CD8-positive, alpha-beta memory T cell (primary cell): ENCODE results near the gene AFF1. TPM values are rescaled to one million over a fixed set of nuclear protein-coding genes. Genes with fewer than 3 reads are reported as not detected.
A peak's percentile ranks its signal among the peaks of the same experiment; 100 is the strongest.

Experiments
- CTCF ChIA-PET: fragments of 350-600 bp; sonication (Branson Sonifier 250); formaldehyde crosslinking; loops from one replicate; lab custom pipeline; 2021; ENCODE audit warnings: antibody characterized with exemption; lab: Charles Lee
- POLR2A ChIA-PET: fragments of 350-600 bp; sonication (Branson Sonifier 250); formaldehyde crosslinking; loops from one replicate; lab custom pipeline; 2021; ENCODE audit warnings: antibody characterized with exemption; lab: Charles Lee
- DNase-seq, 5 donors: peaks; one replicate each; pipeline versions ENCODE4 v3.0.0 to v3.0.0-alpha.2; 2020 to 2022; ENCODE audit warnings: mixed read lengths in 1 of 5
- H3K27ac ChIP-seq: one replicate; pipeline ENCODE4 v1.7.0; 2013; ENCODE audit warnings: low read depth, mild to moderate bottlenecking, low read length, moderate library complexity
- H3K27me3 ChIP-seq: 2 replicates; pipeline ENCODE4 v1.7.0; 2013; ENCODE audit warnings: low read length, mild to moderate bottlenecking; ENCODE audit not compliant: insufficient read depth, poor library complexity, severe bottlenecking
- H3K36me3 ChIP-seq: 2 replicates; pipeline ENCODE4 v1.7.0; 2013; ENCODE audit warnings: mild to moderate bottlenecking, low read length, moderate library complexity; ENCODE audit not compliant: insufficient read depth
- H3K4me1 ChIP-seq: 2 replicates; pipeline ENCODE4 v1.7.0; 2013; ENCODE audit warnings: mild to moderate bottlenecking, low read length, moderate library complexity; ENCODE audit not compliant: insufficient read depth
- H3K4me3 ChIP-seq: 2 replicates; pipeline ENCODE4 v1.7.0; 2013; ENCODE audit warnings: mild to moderate bottlenecking, low read length
- H3K9me3 ChIP-seq: 2 replicates; pipeline ENCODE4 v1.7.0; 2013; ENCODE audit warnings: mild to moderate bottlenecking, low read length
- H3K27ac Mint-ChIP-seq, 8 donors: one replicate each; pipeline ENCODE4 v1.8.0; 2020 to 2021; ENCODE audit warnings: mixed read lengths in 8 of 8, mild to moderate bottlenecking in 6 of 8, inconsistent platforms in 3 of 8, moderate library complexity in 3 of 8
- H3K27me3 Mint-ChIP-seq, 2 donors: one replicate each; pipeline ENCODE4 v1.8.0; 2020 to 2021; ENCODE audit warnings: mixed read lengths in 2 of 2, mild to moderate bottlenecking in 1 of 2, moderate library complexity in 1 of 2
- H3K36me3 Mint-ChIP-seq, 3 donors: one replicate each; pipeline ENCODE4 v1.8.0; 2020 to 2021; ENCODE audit warnings: mixed read lengths in 3 of 3, inconsistent platforms in 1 of 3, mild to moderate bottlenecking in 1 of 3
- H3K4me1 Mint-ChIP-seq, 3 donors: one replicate each; pipeline ENCODE4 v1.8.0; 2020 to 2021; ENCODE audit warnings: mixed read lengths in 3 of 3, inconsistent platforms in 1 of 3, mild to moderate bottlenecking in 1 of 3
- H3K4me3 Mint-ChIP-seq, 7 donors: one replicate each; pipeline ENCODE4 v1.8.0; 2020 to 2021; ENCODE audit warnings: mixed read lengths in 7 of 7, mild to moderate bottlenecking in 6 of 7, moderate library complexity in 4 of 7, inconsistent platforms in 2 of 7
- H3K9me3 Mint-ChIP-seq, 5 donors: one replicate each; pipeline ENCODE4 v1.8.0; 2020 to 2022; ENCODE audit warnings: mixed read lengths in 5 of 5, mild to moderate bottlenecking in 3 of 5, moderate library complexity in 2 of 5, inconsistent platforms in 1 of 5
- polyA plus RNA-seq: library from polyadenylated mRNA; unstranded; fragments of 300-500 nt; fragmentation: Illumina TruSeq; gene quantifications from one replicate; pipeline ENCODE4 v1.2.3, GENCODE V29; 2021
- total RNA-seq, 2 experiments: library from RNA; stranded (reverse); gene quantifications; one replicate each; pipeline ENCODE4 v1.2.3, GENCODE V29; 2021

AFF1 gene
- total and polyA plus RNA-seq, 3 experiments from 2014 or later, result 20.9 to 32.9 (median 29.7) TPM

DNA sequence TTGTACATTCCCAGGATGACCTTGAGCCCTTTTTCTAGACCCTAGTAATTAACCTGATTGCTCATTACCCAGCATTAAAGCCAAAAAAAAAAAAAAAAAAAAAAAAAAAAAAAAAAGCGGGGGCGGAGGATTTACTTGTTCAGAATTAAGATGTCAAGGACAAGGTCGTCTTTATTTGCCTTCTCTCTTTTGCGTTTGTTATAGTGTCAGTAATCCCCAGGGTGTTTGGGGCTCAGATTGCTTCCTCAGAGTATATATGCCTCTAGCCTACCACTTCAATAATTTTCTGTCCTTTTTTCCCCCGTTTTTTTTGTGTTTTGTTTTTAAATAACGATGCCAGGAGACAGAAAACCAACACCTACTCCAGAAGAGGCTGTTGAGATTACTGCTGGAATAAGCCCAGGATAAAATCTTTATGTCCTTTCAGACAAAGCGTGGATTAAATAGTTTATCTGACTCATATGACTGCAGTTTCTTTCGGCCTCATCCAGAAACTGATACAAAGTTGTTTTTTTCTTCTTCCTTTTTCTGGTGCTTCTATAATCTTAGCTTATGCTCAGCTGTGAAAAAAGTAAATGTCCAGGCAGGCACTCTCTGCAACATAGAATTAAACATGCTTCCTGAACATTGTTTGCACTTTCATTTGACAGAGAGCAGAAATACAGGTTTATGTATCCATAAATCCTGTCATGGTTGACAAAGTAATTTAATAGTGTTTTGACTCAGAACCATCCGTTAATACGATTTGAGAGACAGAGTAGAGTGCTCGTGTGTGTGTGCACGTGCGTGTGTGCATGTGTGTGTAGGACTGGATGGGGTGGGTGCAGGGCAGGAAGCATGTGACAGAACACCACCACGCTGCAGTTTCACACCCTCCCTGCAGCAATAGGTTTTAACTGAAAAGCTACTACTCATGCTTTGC, 138.6 kb downstream of the AFF1 start:
- POLR2A ChIA-PET, result interaction anchor here (1.0 to 1.3 kb wide), 3 partner anchors 17 to 139 kb away, joined by 3 to 4 read pairs (median 3); partner anchors contain the start of gene AFF1
- H3K27ac ChIP-seq, result no peak overlapping the region
- DNase-seq, result peak; percentile 11 to 70 (median 40)
- Mint-ChIP-seq H3K27me3 (no peaks in the 10 kb centered on the region), H3K36me3 (peaks cover 0 to 3% (median 2%) of the 10 kb centered on the region in 3 donors), H3K9me3 (no peaks in the 10 kb centered on the region), H3K4me3 (peak overlapping the region; percentile 14 to 80 (median 79)), H3K4me1 (peaks cover 38 to 67% (median 54%) of the 10 kb centered on the region in 3 donors), H3K27ac (peak overlapping the region; percentile 14 to 97 (median 60))
- peak overlapping the region; percentile 42 for H3K4me3 ChIP-seq
- no peaks in the 10 kb centered on the region for H3K9me3 ChIP-seq
- CTCF ChIA-PET, result interaction anchor here (1.9 kb wide), 1 partner anchor 138 kb away, joined by 5 read pairs; the partner anchor contains the start of gene AFF1
- no peaks in the 10 kb centered on the region for H3K27me3 ChIP-seq
- H3K4me1 ChIP-seq, result peaks cover 14% of the 10 kb centered on the region
- no peaks in the 10 kb centered on the region for H3K36me3 ChIP-seq

DNA sequence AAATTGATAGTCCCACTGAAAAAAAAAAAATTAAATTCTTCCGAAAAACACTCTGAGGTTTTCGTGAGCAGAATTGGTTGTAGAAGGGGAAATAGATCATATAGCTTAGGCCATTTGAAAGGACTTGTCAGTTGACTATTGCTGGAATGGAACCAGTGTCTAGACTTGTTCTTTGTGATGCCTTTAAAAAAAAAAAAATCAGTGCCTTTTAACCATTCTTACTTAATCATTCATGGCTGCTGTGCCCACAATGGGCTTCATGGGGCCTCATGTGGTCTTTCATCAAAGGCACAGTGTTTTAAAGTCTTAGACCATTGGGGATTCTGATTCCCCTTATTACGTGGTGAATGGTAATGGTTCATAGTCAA, 139.3 kb downstream of the AFF1 start:
- H3K36me3 Mint-ChIP-seq, result peaks cover 0 to 3% (median 2%) of the 10 kb centered on the region in 3 donors
- H3K9me3 Mint-ChIP-seq, result no peaks in the 10 kb centered on the region
- H3K4me1 ChIP-seq, result peaks cover 14% of the 10 kb centered on the region
- ChIA-PET CTCF (interaction anchor here (1.9 kb wide), 1 partner anchor 139 kb away, joined by 5 read pairs; the partner anchor contains the start of gene AFF1), POLR2A (interaction anchor here (1.0 to 1.3 kb wide), 3 partner anchors 18 to 140 kb away, joined by 3 to 4 read pairs (median 3); partner anchors contain the start of gene AFF1)
- H3K36me3 ChIP-seq, result no peaks in the 10 kb centered on the region
- H3K4me1 Mint-ChIP-seq, result peaks cover 36 to 68% (median 54%) of the 10 kb centered on the region in 3 donors
- H3K4me3 ChIP-seq, result peak overlapping the region; percentile 42
- H3K27me3 Mint-ChIP-seq, result no peaks in the 10 kb centered on the region
- H3K27ac Mint-ChIP-seq, result peak overlapping the region; percentile 14 to 97 (median 60)
- H3K27me3 ChIP-seq, result no peaks in the 10 kb centered on the region
- DNase-seq, result no peak
- H3K4me3 Mint-ChIP-seq, result peak overlapping the region; percentile 14 to 80 (median 79)
- no peaks in the 10 kb centered on the region for H3K9me3 ChIP-seq
- no peak overlapping the region for H3K27ac ChIP-seq

DNA sequence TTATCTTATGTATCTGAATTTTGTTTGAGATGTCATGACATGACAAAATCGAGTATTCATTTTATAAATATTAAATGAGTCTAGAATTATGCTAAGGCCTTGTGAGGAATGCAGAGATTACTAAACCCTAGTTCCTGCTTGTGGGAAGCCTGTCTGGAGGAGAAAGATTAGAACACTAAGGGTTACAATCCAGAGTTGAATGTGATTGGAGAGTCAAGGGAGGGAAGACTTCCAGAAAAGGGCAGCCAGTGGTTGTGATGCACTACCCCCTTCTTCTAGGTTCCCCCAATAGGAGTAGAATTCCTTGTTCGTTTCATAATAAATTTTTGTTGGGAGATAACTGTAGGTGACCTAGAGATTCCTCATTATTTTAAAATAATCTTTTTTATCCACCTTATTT, 141.1 kb downstream of the AFF1 start:
- Mint-ChIP-seq H3K9me3 (no peaks in the 10 kb centered on the region), H3K4me1 (peaks cover 48 to 75% (median 69%) of the 10 kb centered on the region in 3 donors), H3K36me3 (peaks cover 0 to 4% (median 3%) of the 10 kb centered on the region in 3 donors), H3K27me3 (no peaks in the 10 kb centered on the region), H3K4me3 (no peak overlapping the region), H3K27ac (no peak overlapping the region)
- CTCF ChIA-PET, result no interaction called here
- H3K36me3 ChIP-seq, result no peaks in the 10 kb centered on the region
- DNase-seq, result no peak
- no peaks in the 10 kb centered on the region for H3K9me3 ChIP-seq
- H3K4me3 ChIP-seq, result no peak overlapping the region
- no peak overlapping the region for H3K27ac ChIP-seq
- peaks cover 18% of the 10 kb centered on the region for H3K4me1 ChIP-seq
- POLR2A ChIA-PET, result no interaction called here
- no peaks in the 10 kb centered on the region for H3K27me3 ChIP-seq

DNA sequence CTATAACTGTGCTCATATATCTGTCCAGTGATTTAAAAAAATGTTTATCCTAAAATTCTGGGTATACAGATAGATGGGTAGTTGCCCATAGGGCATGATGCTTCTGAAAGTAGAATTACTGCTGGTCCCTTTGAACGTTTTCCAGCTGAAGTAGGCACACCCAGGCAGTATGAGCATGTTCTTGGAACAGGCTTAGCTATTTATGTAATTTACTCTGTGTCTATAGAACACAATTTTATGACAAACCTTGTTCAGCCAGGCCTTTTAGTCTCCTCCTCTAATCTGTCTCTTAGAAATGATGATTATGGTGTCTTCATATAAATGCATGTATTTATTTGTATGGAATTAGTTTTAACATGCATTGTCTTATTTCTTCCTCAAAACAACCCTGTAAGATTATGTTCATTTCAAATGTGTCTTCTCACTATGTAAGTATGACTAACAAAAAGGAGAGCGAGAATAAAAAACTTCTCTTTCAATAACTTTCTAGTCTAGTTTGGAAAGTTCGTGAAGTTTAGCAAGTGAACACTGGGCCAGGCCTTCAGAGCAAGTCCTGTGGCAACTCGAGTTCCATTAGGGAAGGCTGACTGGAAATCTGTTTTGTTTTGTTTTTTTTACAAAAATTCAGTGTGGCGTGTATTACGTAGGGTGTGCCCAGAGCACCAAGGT, 142.0 kb downstream of the AFF1 start:
- Histone ChIP-seq H3K27ac (no peak overlapping the region), H3K36me3 (no peaks in the 10 kb centered on the region), H3K27me3 (no peaks in the 10 kb centered on the region), H3K4me1 (peaks cover 18% of the 10 kb centered on the region), H3K4me3 (no peak overlapping the region), H3K9me3 (no peaks in the 10 kb centered on the region)
- peaks cover 50 to 75% (median 68%) of the 10 kb centered on the region in 3 donors for H3K4me1 Mint-ChIP-seq
- H3K27me3 Mint-ChIP-seq, result no peaks in the 10 kb centered on the region
- ChIA-PET CTCF (no interaction called here), POLR2A (no interaction called here)
- no peaks in the 10 kb centered on the region for H3K9me3 Mint-ChIP-seq
- H3K4me3 Mint-ChIP-seq, result no peak overlapping the region
- H3K27ac Mint-ChIP-seq, result peak overlapping the region in 1 of 8 donors; percentile 35
- no peak for DNase-seq
- H3K36me3 Mint-ChIP-seq, result peaks cover 0 to 4% (median under 1%) of the 10 kb centered on the region in 3 donors

DNA sequence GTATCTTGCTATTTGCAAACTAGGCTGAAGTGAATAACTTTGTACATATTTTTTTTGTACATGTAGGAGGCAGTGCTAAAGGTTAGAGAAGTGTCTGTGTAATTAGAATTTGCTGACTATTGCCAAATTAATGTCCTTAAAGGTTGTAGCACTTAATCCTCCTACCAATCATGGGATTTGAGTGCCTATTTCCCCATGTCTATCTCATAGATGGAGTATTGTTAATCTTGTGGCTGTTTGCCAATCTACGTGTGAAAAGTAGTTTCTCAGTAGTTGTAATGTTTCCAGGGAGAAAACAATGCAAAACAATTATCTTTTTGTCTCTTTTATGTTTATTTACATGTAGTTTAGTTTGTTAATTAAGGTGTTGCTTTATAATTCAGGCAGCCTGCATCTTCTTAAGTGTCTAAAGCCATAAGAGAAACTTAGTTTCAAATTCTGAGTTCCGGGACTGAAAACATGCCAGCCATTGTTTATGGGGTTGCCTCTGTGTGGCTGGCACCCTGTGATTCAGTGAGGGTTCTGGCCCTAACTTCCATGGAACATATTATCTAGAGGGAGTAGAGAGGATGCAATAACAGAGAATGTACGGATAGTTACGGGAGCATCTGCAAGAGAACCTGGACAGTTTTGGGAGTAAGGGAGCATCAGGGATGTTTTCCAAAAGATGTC, 143.2 kb downstream of the AFF1 start:
- no peaks in the 10 kb centered on the region for H3K9me3 Mint-ChIP-seq
- H3K4me3 Mint-ChIP-seq, result no peak overlapping the region
- DNase-seq, result no peak
- H3K4me3 ChIP-seq, result no peak overlapping the region
- POLR2A ChIA-PET, result no interaction called here
- peak overlapping the region in 2 of 8 donors; percentile 1 to 74 for H3K27ac Mint-ChIP-seq
- peaks cover 0 to 4% (median 0%) of the 10 kb centered on the region in 3 donors for H3K36me3 Mint-ChIP-seq
- H3K9me3 ChIP-seq, result no peaks in the 10 kb centered on the region
- peaks cover 46 to 73% (median 70%) of the 10 kb centered on the region in 3 donors for H3K4me1 Mint-ChIP-seq
- H3K27ac ChIP-seq, result no peak overlapping the region
- CTCF ChIA-PET, result no interaction called here
- H3K4me1 ChIP-seq, result peaks cover 17% of the 10 kb centered on the region
- no peaks in the 10 kb centered on the region for H3K36me3 ChIP-seq
- H3K27me3 Mint-ChIP-seq, result no peaks in the 10 kb centered on the region
- no peaks in the 10 kb centered on the region for H3K27me3 ChIP-seq

DNA sequence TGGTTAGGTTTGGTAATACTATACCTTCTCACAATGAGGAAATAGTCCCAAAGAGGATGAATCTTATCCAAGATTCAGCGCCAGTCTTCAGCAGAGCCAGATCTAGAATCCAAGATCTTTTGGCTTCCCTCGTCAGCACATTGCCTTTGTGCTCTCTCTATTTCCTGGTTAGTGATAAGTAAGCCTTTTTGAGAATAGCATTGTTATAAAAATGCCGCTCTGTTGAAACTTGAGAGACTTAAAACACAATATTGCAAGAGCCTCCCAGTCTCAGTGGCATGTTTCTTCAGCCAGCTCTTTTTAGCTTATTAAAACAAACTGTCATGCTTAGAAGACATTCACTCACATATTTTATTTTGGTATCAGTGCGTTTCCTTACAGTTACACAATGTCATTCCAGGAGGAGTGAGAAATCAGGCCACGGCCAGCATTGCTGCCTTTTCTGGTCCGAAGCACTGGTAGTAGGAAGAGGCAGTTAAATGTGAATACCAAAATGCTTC, 144.2 kb downstream of the AFF1 start:
- Mint-ChIP-seq H3K4me3 (no peak overlapping the region), H3K9me3 (no peaks in the 10 kb centered on the region), H3K27me3 (no peaks in the 10 kb centered on the region), H3K27ac (peak overlapping the region in 1 of 8 donors; percentile 40), H3K4me1 (peaks cover 41 to 73% (median 65%) of the 10 kb centered on the region in 3 donors), H3K36me3 (peaks cover 0 to 6% (median 0%) of the 10 kb centered on the region in 3 donors)
- CTCF ChIA-PET, result interaction anchor here (1.2 to 2.3 kb wide), 3 partner anchors 14 to 156 kb away, joined by 5 to 7 read pairs (median 5); partner anchors contain the start of gene AFF1
- no peak for DNase-seq
- Histone ChIP-seq H3K27ac (no peak overlapping the region), H3K9me3 (no peaks in the 10 kb centered on the region), H3K4me1 (peaks cover 8% of the 10 kb centered on the region), H3K4me3 (no peak overlapping the region), H3K27me3 (no peaks in the 10 kb centered on the region), H3K36me3 (no peaks in the 10 kb centered on the region)
- POLR2A ChIA-PET, result no interaction called here

DNA sequence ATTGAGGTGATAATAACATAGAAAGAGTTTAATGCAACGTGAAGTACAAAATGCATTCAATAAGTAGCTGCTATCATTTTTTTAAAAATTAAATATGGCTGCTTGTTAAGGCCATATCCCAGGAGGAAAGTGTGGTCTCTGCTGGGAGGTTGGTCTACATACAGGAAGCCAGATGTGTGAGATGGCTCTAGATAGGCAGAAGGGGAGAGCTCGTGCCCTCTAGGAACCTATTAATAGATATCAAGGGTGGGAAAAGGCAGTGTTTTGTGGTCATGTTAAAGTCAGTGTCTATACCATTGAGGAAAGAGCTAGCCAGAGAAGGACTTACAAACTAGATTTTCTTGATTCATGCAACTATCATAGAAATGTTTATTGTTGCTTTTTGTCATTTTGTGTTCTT, 145.2 kb downstream of the AFF1 start:
- H3K27me3 ChIP-seq, result no peaks in the 10 kb centered on the region
- no peaks in the 10 kb centered on the region for H3K9me3 ChIP-seq
- no peak for DNase-seq
- ChIA-PET POLR2A (no interaction called here), CTCF (interaction anchor here (1.2 to 2.3 kb wide), 3 partner anchors 13 to 157 kb away, joined by 5 to 7 read pairs (median 5); partner anchors contain the start of gene AFF1)
- Mint-ChIP-seq H3K36me3 (peaks cover 0 to 14% (median 2%) of the 10 kb centered on the region in 3 donors), H3K9me3 (no peaks in the 10 kb centered on the region), H3K4me3 (no peak overlapping the region), H3K4me1 (peaks cover 40 to 70% (median 57%) of the 10 kb centered on the region in 3 donors), H3K27me3 (no peaks in the 10 kb centered on the region), H3K27ac (no peak overlapping the region)
- no peaks in the 10 kb centered on the region for H3K36me3 ChIP-seq
- H3K4me1 ChIP-seq, result peaks cover 4% of the 10 kb centered on the region
- H3K27ac ChIP-seq, result no peak overlapping the region
- H3K4me3 ChIP-seq, result no peak overlapping the region
